GM12873 (cell line): ENCODE results near the gene PSME3IP1.
A peak's percentile ranks its signal among the peaks of the same experiment; 100 is the strongest.

Experiments used
- CTCF ChIP-seq: IDR thresholded peaks from 2 replicates; pipeline ENCODE4 v1.5.1; 2012; ENCODE audit warnings: low read depth, mild to moderate bottlenecking, moderate library complexity, low read length, control low read depth; ENCODE audit not compliant: insufficient read depth; ENCODE audit errors: missing control alignments

PSME3IP1 gene

GRCh38 chr16:57150682-57151330 lies 35.0 kb downstream of the PSME3IP1 start:
- no peak for TF ChIP-seq CTCF

- no peak for TF ChIP-seq CTCF
These were observed 36.4 kb downstream of the PSME3IP1 start for GRCh38 chr16:57149391-57149790.

GRCh38 chr16:57148481-57148880 lies 37.4 kb downstream of the PSME3IP1 start:
- TF ChIP-seq CTCF, result no peak

GRCh38 chr16:57147381-57148221 lies 38.2 kb downstream of the PSME3IP1 start:
- TF ChIP-seq CTCF, result no peak

GRCh38 chr16:57146735-57147134 lies 39.1 kb downstream of the PSME3IP1 start:
- TF ChIP-seq CTCF, result peak; percentile 50

- no peak for TF ChIP-seq CTCF
These were observed 39.7 kb downstream of the PSME3IP1 start for GRCh38 chr16:57146040-57146647.
